HepG2 (cell line): ENCODE data around the gene POU2AF3. TPM values are rescaled to one million over a fixed set of nuclear protein-coding genes. Genes with fewer than 3 reads are reported as not detected.

Experiments
- HMG20B ChIP-seq: conservative IDR thresholded peaks from 2 replicates; pipeline ENCODE4 v1.6.1; 2016; ENCODE audit warnings: missing genetic modification reagents, missing compliant biosample characterization
- JUN ChIP-seq: sonication (generic); formaldehyde crosslinking; IDR thresholded peaks from 2 replicates; pipeline ENCODE4 v1.4.0; 2020; ENCODE audit warnings: mild to moderate bottlenecking, missing genetic modification reagents
- KDM5B ChIP-seq: sonication (generic); formaldehyde crosslinking; IDR thresholded peaks from 2 replicates; pipeline ENCODE4 v1.4.0; 2020; ENCODE audit warnings: missing genetic modification reagents, mild to moderate bottlenecking, borderline replicate concordance
- KMT2B ChIP-seq: IDR thresholded peaks from 2 replicates; pipeline ENCODE4 v1.6.1; 2016; ENCODE audit warnings: missing genetic modification reagents, missing compliant biosample characterization
- MAFG ChIP-seq: sonication (generic); formaldehyde crosslinking; IDR thresholded peaks from 2 replicates; pipeline ENCODE4 v1.5.1; 2020; ENCODE audit warnings: mild to moderate bottlenecking, missing genetic modification reagents
- MYNN ChIP-seq: sonication (generic); formaldehyde crosslinking; IDR thresholded peaks from 2 replicates; pipeline ENCODE4 v1.4.0; 2020; ENCODE audit warnings: mild to moderate bottlenecking, low read depth, missing genetic modification reagents
- NBN ChIP-seq: fragments of 450-650 bp; conservative IDR thresholded peaks from 2 replicates; pipeline ENCODE4 v1.6.1; 2017
- NR2F1 ChIP-seq, 2 experiments: fragments of 450-650 bp in 1 of 2; formaldehyde crosslinking in 1 of 2; IDR thresholded peaks; 2 replicates each; pipeline versions ENCODE4 v1.5.0 to v1.6.1; 2016 to 2020; ENCODE audit warnings: mild to moderate bottlenecking in 1 of 2, missing compliant biosample characterization in 1 of 2, missing genetic modification reagents in 1 of 2, moderate library complexity in 1 of 2
- NR2F6 ChIP-seq, 2 experiments: IDR thresholded peaks; 2 replicates each; pipeline ENCODE4 v1.6.1; 2016; ENCODE audit warnings: antibody characterized with exemption in 1 of 2, mild to moderate bottlenecking in 1 of 2
- POGZ ChIP-seq: sonication (generic); formaldehyde crosslinking; IDR thresholded peaks from 2 replicates; pipeline ENCODE4 v1.4.0; 2020; ENCODE audit warnings: mild to moderate bottlenecking, missing genetic modification reagents
- SNAI1 ChIP-seq: sonication (generic); formaldehyde crosslinking; IDR thresholded peaks from 2 replicates; pipeline ENCODE4 v1.5.0; 2020; ENCODE audit warnings: mild to moderate bottlenecking, missing genetic modification reagents, borderline replicate concordance
- U2AF2 ChIP-seq: fragments of 200-400 bp; formaldehyde crosslinking; IDR thresholded peaks from 2 replicates; pipeline ENCODE4 v1.6.1; 2017; ENCODE audit warnings: low read depth, mild to moderate bottlenecking, low read length
- ZNF253 ChIP-seq: sonication (generic); formaldehyde crosslinking; IDR thresholded peaks from 2 replicates; pipeline ENCODE4 v1.8.0; 2022; ENCODE audit warnings: mild to moderate bottlenecking, missing genetic modification reagents, borderline replicate concordance
- ZNF430 ChIP-seq: sonication (generic); formaldehyde crosslinking; IDR thresholded peaks from 2 replicates; pipeline ENCODE4 v1.9.0; 2021; ENCODE audit warnings: mild to moderate bottlenecking, missing genetic modification reagents
- ZNF431 ChIP-seq: sonication (generic); formaldehyde crosslinking; IDR thresholded peaks from 2 replicates; pipeline ENCODE4 v1.9.0; 2022; ENCODE audit warnings: missing genetic modification reagents, low read depth, mild to moderate bottlenecking, borderline replicate concordance
- ZNF563 ChIP-seq: sonication (generic); formaldehyde crosslinking; IDR thresholded peaks from 2 replicates; pipeline ENCODE4 v1.8.0; 2022; ENCODE audit warnings: mild to moderate bottlenecking, moderate library complexity, missing genetic modification reagents
- ZNF747 ChIP-seq: sonication (generic); formaldehyde crosslinking; IDR thresholded peaks from 2 replicates; pipeline ENCODE4 v1.8.1; 2023; ENCODE audit warnings: missing genetic modification reagents, mild to moderate bottlenecking, borderline replicate concordance
- ZNF773 ChIP-seq: sonication (generic); formaldehyde crosslinking; IDR thresholded peaks from 2 replicates; pipeline ENCODE4 v1.4.0; 2020; ENCODE audit warnings: missing genetic modification reagents, borderline replicate concordance
- polyA plus RNA-seq, 8 experiments: library from polyadenylated mRNA; depleted of rRNA in 3 of 8; stranded (reverse) in 7 of 8; unstranded in 1 of 8; fragments of >200 nt; fragmentation: Illumina TruSeq in 4 of 8; extraction: Trizol in 4 of 8; gene quantifications; 2 replicates each; pipeline versions ENCODE4 v1.2.1 to v1.2.3, GENCODE V29; 2011 to 2016; ENCODE audit warnings: low read depth in 4 of 8, missing spikeins in 1 of 8, mixed read lengths in 1 of 8; ENCODE audit not compliant: insufficient read depth in 1 of 8
- total RNA-seq, 5 experiments: library from RNA; depleted of rRNA; stranded (reverse); fragments of >200 nt; fragmentation: Illumina TruSeq; extraction: Trizol; gene quantifications; 2 replicates each; pipeline ENCODE4 v1.2.3, GENCODE V29; 2016; ENCODE audit warnings: low read depth in 1 of 5
- TF ChIP-seq, protein P1 (sequence below): sonication (generic); formaldehyde crosslinking; IDR thresholded peaks from 2 replicates; pipeline ENCODE4 v1.5.0; 2020; ENCODE audit warnings: mild to moderate bottlenecking, missing genetic modification reagents
- TF ChIP-seq, protein P2 (sequence below): sonication (generic); formaldehyde crosslinking; IDR thresholded peaks from 2 replicates; pipeline ENCODE4 v1.8.1; 2023; ENCODE audit warnings: missing genetic modification reagents, mild to moderate bottlenecking, borderline replicate concordance
- TF ChIP-seq, protein P3 (sequence below): IDR thresholded peaks from 2 replicates; pipeline ENCODE4 v1.6.1; 2016; ENCODE audit warnings: missing biosample characterization, missing genetic modification reagents, low read depth
- TF ChIP-seq, protein P4 (sequence below): IDR thresholded peaks from 2 replicates; pipeline ENCODE4 v1.6.1; 2018; ENCODE audit warnings: missing genetic modification reagents, mild to moderate bottlenecking, missing compliant biosample characterization

POU2AF3 gene
- total and polyA plus RNA-seq, 2 of the 13 experiments (the other 11 are each of a cell fraction or from before 2014, with no cell fraction given), result 7.8 to 71.2 TPM

DNA sequence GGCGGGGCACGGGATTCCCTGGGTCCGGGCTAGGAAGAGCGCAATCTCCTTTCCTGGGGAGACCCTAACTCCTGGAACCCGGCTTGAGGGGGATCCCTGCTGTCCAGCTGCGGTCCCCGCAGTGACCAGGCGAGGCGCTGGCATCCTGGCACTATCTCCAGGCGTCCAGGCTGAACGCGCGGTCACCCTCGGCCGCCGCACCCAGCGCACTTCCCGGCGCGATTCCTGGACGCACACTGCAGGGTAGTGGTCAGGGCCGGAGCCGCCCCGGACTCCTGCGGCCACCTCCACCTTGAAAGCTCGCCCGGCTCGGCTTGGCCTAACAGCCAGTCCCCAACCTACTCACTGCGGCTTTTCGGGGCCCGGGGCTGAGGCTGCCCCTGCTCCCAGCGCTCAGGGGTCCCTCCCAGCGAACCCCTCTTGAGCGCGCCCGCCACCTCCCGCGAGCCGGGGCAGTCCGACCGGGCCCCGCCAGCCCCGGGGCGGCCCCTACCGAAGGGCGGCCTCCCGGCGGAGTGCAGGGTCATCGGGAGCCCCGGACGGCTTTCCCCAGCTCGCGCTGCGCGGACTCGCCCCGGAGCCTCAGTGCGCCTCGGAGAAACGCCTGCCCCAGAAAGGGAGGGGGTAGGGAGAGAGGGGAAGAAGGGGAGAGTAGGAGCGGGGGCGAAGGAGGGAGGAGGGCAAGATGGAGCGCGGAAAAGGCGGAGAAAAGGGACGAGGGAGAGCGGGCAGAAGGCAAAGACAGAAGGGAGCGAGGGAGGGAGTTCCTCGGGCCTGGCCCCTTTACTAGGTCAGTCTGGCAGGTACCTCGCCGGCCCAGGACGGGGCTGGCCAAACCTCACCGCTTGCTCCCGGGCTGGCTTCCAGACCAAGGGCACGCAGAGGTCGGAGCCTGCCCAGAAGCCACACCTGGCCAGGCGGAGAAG, 1.0 kb downstream of the POU2AF3 start (continued):
- TF ChIP-seq KDM5B (CRISPR knock-in tag) (peak; percentile 65; the same call in 1 of the 2 replicates), POGZ (CRISPR knock-in tag) (no peak), JUN (no peak), NR2F1 (CRISPR knock-in tag; IDR thresholded peaks at IDR 0.05) (no peak), ZNF747 (CRISPR knock-in tag) (no peak), NBN (no peak), ZNF773 (CRISPR knock-in tag) (no peak), U2AF2 (no peak), ZNF253 (CRISPR knock-in tag) (no peak), HMG20B (no peak), ZNF563 (CRISPR knock-in tag) (peak; percentile 61), MAFG (CRISPR knock-in tag) (no peak), SNAI1 (CRISPR knock-in tag) (no peak), NR2F6 (IDR thresholded peaks at IDR 0.05) (no peak), NR2F6 (CRISPR knock-in tag; IDR thresholded peaks at IDR 0.05) (peak; percentile 28; the same call in 1 of the 2 replicates), ZNF430 (CRISPR knock-in tag) (peak; percentile 61; the same call in 1 of the 2 replicates), ZNF431 (CRISPR knock-in tag) (0 out of 2 replicates have a peak, but pooled peaks have one; percentile 42), MYNN (CRISPR knock-in tag) (no peak), KMT2B (0 out of 2 replicates have a peak, but pooled peaks have one; percentile 49)
- TF ChIP-seq, protein P1, sequence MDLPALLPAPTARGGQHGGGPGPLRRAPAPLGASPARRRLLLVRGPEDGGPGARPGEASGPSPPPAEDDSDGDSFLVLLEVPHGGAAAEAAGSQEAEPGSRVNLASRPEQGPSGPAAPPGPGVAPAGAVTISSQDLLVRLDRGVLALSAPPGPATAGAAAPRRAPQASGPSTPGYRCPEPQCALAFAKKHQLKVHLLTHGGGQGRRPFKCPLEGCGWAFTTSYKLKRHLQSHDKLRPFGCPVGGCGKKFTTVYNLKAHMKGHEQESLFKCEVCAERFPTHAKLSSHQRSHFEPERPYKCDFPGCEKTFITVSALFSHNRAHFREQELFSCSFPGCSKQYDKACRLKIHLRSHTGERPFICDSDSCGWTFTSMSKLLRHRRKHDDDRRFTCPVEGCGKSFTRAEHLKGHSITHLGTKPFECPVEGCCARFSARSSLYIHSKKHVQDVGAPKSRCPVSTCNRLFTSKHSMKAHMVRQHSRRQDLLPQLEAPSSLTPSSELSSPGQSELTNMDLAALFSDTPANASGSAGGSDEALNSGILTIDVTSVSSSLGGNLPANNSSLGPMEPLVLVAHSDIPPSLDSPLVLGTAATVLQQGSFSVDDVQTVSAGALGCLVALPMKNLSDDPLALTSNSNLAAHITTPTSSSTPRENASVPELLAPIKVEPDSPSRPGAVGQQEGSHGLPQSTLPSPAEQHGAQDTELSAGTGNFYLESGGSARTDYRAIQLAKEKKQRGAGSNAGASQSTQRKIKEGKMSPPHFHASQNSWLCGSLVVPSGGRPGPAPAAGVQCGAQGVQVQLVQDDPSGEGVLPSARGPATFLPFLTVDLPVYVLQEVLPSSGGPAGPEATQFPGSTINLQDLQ (CRISPR knock-in tag), result no peak
- TF ChIP-seq, protein P2, sequence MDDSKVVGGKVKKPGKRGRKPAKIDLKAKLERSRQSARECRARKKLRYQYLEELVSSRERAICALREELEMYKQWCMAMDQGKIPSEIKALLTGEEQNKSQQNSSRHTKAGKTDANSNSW (CRISPR knock-in tag), result no peak
- TF ChIP-seq, protein P3, sequence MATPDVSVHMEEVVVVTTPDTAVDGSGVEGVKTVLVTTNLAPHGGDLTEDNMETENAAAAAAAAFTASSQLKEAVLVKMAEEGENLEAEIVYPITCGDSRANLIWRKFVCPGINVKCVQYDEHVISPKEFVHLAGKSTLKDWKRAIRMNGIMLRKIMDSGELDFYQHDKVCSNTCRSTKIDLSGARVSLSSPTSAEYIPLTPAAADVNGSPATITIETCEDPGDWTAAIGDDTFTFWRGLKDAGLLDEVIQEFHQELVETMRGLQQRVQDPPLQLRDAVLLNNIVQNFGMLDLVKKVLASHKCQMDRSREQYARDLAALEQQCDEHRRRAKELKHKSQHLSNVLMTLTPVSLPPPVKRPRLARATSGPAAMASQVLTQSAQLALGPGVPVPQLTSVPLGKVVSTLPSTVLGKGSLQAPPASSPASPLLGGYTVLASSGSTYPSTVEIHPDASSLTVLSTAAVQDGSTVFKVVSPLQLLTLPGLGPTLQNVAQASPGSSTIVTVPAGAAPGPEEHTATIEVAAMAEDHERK (CRISPR knock-in tag), result no peak
- TF ChIP-seq, protein P4, sequence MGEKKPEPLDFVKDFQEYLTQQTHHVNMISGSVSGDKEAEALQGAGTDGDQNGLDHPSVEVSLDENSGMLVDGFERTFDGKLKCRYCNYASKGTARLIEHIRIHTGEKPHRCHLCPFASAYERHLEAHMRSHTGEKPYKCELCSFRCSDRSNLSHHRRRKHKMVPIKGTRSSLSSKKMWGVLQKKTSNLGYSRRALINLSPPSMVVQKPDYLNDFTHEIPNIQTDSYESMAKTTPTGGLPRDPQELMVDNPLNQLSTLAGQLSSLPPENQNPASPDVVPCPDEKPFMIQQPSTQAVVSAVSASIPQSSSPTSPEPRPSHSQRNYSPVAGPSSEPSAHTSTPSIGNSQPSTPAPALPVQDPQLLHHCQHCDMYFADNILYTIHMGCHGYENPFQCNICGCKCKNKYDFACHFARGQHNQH, result 0 out of 2 replicates have a peak, but pooled peaks have one; percentile 12
